HG02610 (cell line): Measurements from ENCODE around the gene ALKAL2.
A peak's percentile ranks its signal among the peaks of the same experiment; 100 is the strongest.

Experiments used
- ATAC-seq: cut with Tn5 transposase; IDR thresholded peaks from one replicate; pipeline ENCODE4 v1.9.1; 2021; ENCODE audit warnings: mild to moderate bottlenecking, moderate library complexity; ENCODE audit not compliant: unreplicated experiment

Gene ALKAL2

DNA sequence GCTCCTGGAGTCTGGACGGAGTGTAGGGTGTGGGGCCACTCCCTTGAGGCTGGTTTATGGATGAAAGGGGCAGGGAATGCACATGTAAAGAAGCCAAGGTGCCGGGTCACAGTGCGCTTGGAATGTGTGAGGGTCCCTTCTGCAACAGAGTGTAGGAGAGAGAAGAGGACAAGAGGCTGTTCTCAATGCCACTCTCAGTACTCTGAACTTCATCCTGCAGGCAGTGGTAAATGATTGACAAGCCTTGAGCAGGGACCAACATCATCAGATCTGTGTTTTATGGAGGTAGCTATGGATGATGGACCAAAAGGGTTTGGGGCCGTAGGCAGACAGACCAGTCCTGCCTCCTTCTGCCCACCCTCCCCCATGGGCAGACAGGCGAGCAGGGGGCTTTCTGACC lies 7.2 kb upstream of the ALKAL2 start:
- no peak for ATAC-seq

DNA sequence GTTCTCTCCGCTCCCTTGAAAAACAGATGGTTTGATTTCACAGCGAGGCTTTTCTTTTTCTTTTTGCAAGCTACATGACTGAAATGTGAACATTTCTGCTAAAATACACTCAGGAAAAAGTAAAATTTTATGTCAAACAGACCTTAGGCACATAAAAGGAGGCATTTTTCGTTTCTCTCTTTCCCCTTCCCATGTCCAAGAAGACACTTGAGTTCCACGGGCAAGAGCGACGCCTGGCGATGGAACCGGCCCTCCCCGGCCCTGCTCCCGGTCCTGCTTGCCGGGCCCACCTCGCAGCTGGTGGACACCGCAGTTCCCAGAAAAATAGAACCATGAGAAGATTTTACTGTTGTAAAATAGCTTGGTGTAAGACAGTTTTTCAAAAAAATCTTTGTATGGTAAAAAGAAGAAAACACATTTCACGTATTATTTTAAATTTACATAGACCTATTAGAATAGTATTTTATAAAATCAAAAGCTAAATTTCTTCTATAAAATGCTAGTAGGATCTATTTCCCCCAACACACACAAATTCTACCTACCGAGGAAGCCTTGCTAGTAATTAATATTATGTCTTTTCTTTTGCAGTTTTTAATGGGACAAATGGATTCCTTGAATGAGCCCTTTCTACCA lies 2.3 kb upstream of the ALKAL2 start:
- ATAC-seq, result no peak

DNA sequence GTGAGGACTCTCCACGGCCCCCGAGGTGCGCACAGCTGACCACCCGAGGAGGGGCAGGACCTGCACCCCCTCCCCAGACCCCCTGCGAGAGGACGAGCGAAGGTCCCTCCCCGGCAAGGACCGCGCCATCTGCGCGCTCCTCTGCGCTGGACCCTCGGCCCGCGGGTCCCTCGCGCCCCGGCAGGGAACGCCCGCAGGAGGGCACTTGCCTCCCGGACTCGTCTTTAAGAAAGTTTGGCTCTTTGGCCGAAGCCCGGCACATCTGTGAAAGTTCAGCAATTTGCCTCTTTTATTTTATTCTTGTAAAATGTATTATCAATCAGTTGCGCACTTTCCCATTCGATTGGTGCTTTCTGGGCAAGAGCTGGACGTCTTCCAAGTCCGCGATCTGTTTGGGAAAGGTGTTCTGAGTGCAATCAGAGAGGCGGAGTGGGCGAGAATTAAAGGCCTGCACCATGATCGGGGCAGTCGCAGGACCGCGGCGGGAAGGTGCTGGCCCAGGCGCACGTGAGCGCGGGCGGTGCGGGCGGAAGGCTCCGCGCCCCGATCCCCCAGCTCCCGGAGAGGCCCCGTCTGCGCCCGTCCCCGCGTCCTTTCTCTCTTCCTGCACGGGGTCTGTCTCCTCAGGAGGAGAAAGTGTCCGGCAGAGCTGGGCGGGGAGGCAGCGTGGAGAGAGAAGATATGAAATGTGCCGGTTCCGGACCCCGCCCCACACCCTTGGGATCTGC lies 1.6 kb upstream of the ALKAL2 start:
- ATAC-seq, result no peak

DNA sequence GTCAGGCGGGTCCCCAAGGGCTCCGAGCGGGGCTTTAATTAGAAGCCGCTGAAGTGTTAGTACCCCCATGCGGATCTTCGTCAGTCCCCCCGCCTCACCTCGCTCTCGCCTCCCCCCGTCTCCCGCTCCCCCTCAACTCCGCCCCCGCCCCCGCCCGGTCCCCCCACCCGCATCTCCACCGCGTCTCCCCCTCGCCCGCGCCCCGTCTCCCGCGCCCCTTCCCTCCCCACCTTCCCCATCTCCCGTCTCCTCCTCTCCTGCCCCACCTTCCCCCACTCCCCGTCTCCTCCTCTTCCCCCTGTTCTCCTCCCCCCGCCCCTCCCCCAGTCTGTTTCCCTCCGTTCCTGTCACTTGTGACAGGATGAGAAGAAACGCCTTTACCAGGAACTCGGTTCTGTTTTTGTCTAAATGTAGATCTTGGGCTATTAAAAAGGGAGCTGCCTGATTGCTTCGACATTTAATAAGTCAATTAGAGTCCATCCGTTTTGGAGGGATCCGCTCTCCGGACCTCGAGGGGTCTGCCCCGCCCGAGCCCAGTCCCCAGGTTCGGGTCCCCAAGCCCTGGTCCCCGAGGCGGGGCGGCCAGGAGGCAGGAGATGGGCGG lies 969 bp upstream of the ALKAL2 start:
- ATAC-seq, result no peak

- ATAC-seq, result no peak
These were observed 413 bp downstream of the ALKAL2 start for GRCh38 chr2:287471-287885.

GRCh38 chr2:286774-287392 lies 1.0 kb downstream of the ALKAL2 start:
- no peak for ATAC-seq

DNA sequence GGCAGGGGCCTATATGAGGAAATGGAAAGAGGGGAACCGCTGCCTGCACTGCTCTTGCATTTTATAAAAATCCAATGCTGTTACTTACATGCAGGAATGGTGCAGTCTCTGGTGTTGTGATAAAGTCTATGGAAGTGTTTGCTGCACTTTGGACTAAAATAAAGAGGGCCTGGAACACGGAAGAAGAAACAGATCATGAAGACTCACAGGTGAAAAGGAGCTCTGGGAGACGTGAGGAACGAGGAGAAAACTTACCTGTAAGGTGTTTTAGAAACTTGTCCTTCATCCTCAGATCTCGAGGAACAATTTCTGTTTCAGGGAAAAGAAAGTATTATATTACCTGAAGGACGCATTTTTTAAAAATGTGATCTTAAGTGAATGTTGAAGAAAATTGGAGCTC lies 1.9 kb downstream of the ALKAL2 start:
- ATAC-seq, result no peak

DNA sequence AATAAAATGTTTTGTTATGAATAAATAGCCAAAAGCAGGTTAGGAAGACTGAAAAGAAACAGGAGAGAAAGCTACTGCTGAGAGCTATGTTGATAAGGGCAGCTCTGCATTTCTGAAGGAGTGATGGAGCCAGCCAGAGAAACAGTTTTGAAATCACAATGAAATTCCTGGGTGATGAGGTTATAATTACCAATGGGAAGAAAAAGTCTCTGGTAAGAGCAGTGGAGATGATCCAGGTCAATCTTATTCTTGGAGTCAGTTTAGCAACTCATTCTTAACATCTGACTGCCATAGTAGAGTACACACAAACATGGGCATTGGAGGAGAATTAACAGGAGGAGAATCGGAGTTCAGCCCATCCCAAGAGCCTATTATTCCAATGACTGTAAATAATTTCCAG lies 2.4 kb downstream of the ALKAL2 start:
- ATAC-seq, result no peak

DNA sequence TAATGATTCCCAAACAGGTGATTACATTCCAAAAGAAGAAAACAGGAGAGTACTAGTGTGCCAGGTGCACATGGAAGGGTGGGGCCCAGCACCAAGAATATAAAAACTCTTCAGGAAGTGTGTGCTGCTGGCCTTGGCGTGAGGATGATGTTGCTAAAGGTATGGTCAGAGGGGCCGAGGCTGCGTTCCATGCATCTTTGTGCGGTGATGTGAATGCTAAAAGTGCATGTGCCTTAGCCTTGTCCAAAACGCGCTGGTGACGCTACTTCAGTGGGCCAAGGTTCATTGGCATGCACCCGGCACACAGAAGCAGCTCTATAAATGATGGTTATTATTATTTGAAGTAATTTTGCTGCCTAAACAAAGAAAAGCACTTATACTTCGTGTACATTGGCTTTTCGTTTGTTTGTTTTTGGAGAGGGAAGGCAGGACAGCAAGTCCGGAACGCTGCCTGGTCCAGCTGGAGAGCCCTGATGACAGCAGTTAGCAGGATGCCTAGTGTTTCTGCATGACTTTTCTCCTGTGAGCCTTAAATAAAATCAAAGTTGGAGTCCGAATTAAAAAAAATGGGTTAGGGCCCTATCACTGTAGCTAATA lies 2.9 kb downstream of the ALKAL2 start:
- ATAC-seq, result no peak

DNA sequence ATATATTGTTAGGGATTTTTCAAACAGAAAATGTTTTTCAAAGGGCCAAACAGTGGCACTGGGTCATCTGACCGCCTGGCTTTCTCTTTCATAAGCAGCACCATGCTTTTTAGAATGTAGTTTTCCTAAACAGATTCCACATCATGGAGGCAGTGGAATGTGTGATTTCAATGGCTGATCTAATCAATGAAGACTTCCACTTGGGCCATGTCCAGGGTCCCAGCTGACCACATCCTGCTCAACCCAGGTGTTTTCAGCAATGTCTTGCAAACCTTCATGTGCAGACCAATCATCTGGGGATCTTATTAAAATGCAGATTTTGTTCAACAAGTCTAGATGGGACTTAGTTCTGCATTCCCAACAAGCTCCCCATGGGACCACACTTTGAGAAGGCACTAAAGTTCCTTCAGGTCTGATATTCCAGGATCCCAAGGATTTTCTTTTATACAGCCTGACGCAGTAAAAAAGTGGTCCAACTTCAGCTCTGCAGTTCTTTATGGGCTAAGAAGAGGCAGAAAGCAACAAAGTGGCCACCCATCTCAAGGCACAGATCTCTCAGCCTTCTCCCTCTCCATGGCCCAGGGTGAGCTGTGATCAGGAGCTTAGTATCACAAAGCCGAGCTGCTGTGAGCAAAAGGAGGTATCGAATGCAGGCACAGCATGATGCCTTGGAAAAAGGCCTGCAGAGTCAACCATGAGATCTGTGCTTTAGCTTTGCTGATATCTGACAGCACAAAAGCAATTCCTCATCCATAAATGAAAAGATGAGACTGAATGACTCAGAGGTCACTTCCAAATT lies 3.7 kb downstream of the ALKAL2 start:
- ATAC-seq, result no peak

DNA sequence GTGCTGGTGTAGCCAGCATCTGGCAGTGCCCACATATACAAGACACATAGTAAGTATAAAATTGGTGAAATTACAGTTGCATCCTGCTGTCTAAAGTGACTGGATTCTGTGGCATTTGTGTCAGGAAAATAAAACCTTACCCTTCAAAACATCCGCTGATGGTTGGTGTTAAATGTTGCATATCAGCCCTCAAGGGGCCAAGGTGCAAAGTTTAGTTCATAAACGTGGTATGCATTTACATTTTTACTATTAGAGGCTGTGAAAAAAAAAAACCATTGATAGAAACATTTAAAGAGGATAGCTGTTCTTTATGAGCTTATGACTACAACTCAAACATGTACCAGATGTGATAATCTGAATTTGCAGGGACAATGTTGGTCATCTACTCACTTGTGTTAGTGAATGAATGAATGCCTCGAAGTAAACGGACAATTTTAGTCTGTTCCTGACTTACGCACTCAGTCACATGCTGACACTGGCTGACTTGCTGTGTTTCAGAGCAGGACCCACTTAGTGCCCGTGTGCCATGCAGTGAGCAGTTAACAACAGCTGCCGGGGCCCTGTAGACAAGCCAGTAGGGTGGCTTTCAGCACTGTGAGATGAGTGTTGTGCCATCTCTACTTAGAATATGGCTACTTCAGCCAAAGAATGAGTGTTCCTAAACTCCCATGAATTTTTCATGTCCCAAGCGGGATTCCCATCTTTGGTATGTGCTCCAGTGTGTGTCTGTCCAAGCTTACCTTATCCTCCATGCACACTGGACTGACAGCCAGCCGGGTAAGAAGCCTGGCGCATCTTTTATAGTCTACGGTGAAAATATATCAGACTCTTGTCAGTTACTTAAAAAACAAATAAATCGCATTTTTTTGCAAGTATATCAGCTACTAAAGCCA lies 5.3 kb downstream of the ALKAL2 start:
- ATAC-seq, result no peak

- no peak for ATAC-seq
These were observed 6.5 kb downstream of the ALKAL2 start for GRCh38 chr2:281381-281780.

GRCh38 chr2:280650-281110 lies 7.2 kb downstream of the ALKAL2 start:
- ATAC-seq, result no peak

DNA sequence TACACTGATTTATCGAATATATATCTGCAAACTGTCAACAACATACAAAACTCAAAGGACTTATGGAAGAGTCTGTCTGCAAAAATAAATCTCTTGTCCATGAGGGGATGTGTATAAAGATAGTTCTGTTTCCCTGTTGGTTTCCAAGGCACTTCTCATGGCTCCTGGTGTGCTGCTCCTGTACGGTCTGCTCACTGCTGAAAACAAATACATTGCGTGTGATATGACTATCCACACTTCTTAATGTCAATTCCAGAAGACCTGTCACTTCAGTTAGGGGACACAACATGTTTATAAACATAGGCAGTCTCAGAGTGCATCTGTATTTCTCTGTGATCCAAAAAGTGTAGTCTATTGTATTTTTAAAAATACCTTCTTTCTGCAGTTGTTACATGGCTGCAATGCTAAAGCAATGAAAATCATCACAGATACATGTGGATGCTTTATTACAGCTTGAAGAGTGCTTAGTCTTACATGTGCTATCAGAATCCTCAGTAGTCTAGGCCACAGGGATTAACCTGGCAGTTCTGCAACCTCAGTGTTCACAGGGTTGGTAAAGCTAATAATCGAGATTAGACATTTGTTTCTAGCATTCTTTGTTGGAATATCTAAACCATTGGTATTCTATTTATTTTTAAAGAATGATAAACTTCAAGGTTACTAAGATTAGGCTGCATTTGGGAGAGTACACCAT lies 7.8 kb downstream of the ALKAL2 start:
- no peak for ATAC-seq

GRCh38 chr2:279366-279765 lies 8.5 kb downstream of the ALKAL2 start:
- no peak for ATAC-seq

GRCh38 chr2:278927-279320 lies 9.0 kb downstream of the ALKAL2 start:
- no peak for ATAC-seq

- ATAC-seq, result no peak
These were observed 9.5 kb downstream of the ALKAL2 start for GRCh38 chr2:278312-278926.

DNA sequence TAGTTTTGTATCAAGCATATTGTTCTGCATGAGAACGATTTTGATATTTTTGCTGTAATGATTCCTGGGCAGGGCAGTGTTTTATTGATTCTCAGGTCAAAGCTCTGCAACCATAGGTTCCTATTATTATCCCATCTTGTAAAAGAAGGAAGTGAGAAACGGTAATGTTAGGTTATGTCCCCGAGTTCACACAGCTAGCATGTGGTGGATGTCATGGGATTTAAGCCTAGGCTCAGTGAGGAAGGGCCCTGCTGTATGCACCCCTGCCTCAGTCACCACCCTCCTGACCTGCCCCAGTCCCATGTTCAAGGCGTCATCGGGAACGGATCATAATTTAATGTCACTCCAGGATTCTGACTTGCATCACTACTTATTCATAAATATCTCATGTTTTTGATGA lies 12.4 kb downstream of the ALKAL2 start:
- ATAC-seq, result peak; percentile 94

DNA sequence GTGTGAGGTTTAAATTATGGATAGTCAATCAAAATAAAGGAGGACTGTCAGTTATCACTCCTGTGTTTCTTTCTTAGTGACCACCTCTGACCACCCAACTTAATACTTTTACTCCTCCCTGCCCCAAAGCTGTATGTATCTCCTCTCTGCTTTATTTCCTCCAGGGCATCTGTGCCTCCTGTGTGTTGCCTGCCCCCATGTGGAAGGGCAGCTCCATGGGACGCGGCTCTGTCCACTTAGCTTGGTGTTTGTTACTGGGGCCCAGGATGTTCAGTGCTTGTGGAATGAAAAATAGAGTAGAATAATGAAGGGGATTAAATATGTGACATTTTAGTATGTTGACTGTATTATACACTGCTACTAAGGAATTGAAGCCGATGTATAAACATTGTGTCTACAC lies 13.4 kb downstream of the ALKAL2 start:
- no peak for ATAC-seq
